Endothelial cell of umbilical vein (primary cell): ENCODE data around the gene CNKSR2.

Source experiments
- CTCF ChIP-seq, 2 donors: IDR thresholded peaks; 1 replicate in 1 of 2; 2 replicates in 1 of 2; pipeline ENCODE4 v1.5.1; 2011; ENCODE audit warnings: low read length in 2 of 2, mild to moderate bottlenecking in 2 of 2, moderate library complexity in 2 of 2, control low read depth in 1 of 2, inconsistent platforms in 1 of 2, low read depth in 1 of 2; ENCODE audit not compliant: insufficient read depth in 1 of 2; ENCODE audit errors: extremely low read depth in 1 of 2
- POLR2A ChIP-seq: IDR thresholded peaks from 2 replicates; pipeline ENCODE4 v1.6.1; 2012; ENCODE audit warnings: low read depth, mild to moderate bottlenecking, control low read depth, low read length
- POLR2AphosphoS5 ChIP-seq: IDR thresholded peaks from 2 replicates; pipeline ENCODE4 v1.6.1; 2012; ENCODE audit warnings: low read depth, mild to moderate bottlenecking, control low read depth, low read length, moderate library complexity; ENCODE audit not compliant: insufficient read depth

GRCh38 chrX:21438792-21439191 lies 64.6 kb downstream of the CNKSR2 start:
- TF ChIP-seq POLR2A (no peak), POLR2AphosphoS5 (no peak), CTCF (IDR thresholded peaks at IDR 0.05; ENCODE audit: extremely low read depth in 1 of 2, insufficient read depth in 1 of 2, low read depth in 1 of 2, low read length in 2 of 2) (no peak)
